Endothelial cell of umbilical vein (primary cell): ENCODE results near the gene SRPK1. TPM values are rescaled to one million over a fixed set of nuclear protein-coding genes. Genes with fewer than 3 reads are reported as not detected.

Experiments used
- BruUV-seq: library from RNA; stranded (reverse); fragments of 400-500 nt; replicated peaks from 2 replicates; lab custom pipeline; 2021; lab: Mats Ljungman, UMichigan
- CTCF ChIA-PET: fragments of 300-600, 350-600 bp; sonication (Branson Sonifier 250); formaldehyde crosslinking; loops from one replicate; lab custom pipeline; 2021; ENCODE audit warnings: antibody characterized with exemption, inconsistent platforms; lab: Charles Lee
- POLR2A ChIA-PET: fragments of 300-600, 350-600 bp; sonication (Branson Sonifier 250); formaldehyde crosslinking; loops from one replicate; lab custom pipeline; 2021; ENCODE audit warnings: antibody characterized with exemption, inconsistent platforms; lab: Charles Lee
- DNase-seq: peaks from one replicate; pipeline ENCODE4 v3.0.0-alpha.2; 2011; ENCODE audit warnings: low read depth, low spot score
- FAIRE-seq: peaks from 2 replicates; lab custom pipeline; 2011; peaks lifted over from hg19 to GRCh38; lab: Jason Lieb, UNC
- H2AFZ ChIP-seq: 2 replicates; pipeline ENCODE4 v1.6.0; 2012; ENCODE audit warnings: low read depth, low read length, control low read depth, inconsistent platforms
- H3K27ac ChIP-seq: 2 replicates; pipeline ENCODE4 v1.5.1; 2011; ENCODE audit warnings: low read depth, mild to moderate bottlenecking, control low read depth, low read length, moderate library complexity; ENCODE audit not compliant: insufficient read depth
- H3K27me3 ChIP-seq, 2 experiments: 2 replicates each; pipeline versions ENCODE4 v1.6.0 to v1.6.1; 2011; ENCODE audit warnings: low read length in 2 of 2, mixed read lengths in 1 of 2; ENCODE audit not compliant: control insufficient read depth in 2 of 2, insufficient read depth in 2 of 2
- H3K36me3 ChIP-seq, 2 experiments: 2 replicates in 1 of 2; 3 replicates in 1 of 2; pipeline ENCODE4 v1.5.1; 2011; ENCODE audit warnings: low read length in 2 of 2, mild to moderate bottlenecking in 1 of 2, moderate library complexity in 1 of 2; ENCODE audit not compliant: control insufficient read depth in 2 of 2, insufficient read depth in 2 of 2; ENCODE audit errors: extremely low read depth in 1 of 2
- H3K4me1 ChIP-seq: 3 replicates; pipeline ENCODE4 v1.5.1; 2011; ENCODE audit warnings: mild to moderate bottlenecking, low read length; ENCODE audit not compliant: control insufficient read depth, insufficient read depth; ENCODE audit errors: extremely low read depth
- H3K4me2 ChIP-seq: 2 replicates; pipeline ENCODE4 v1.6.1; 2011; ENCODE audit warnings: low read length, control low read depth, mixed read lengths; ENCODE audit not compliant: insufficient read depth
- H3K4me3 ChIP-seq, 3 experiments: fragments of 200-600 bp in 1 of 3; sonication (generic), shearing (Covaris generic) in 1 of 3; replicated peaks in 1 of 3; 2 replicates each; pipeline ENCODE4 v1.5.1; 2011 to 2016; ENCODE audit warnings: control low read depth in 3 of 3, low read length in 3 of 3, mild to moderate bottlenecking in 2 of 3, inconsistent platforms in 1 of 3, low read depth in 1 of 3, moderate library complexity in 1 of 3; ENCODE audit not compliant: insufficient read depth in 1 of 3
- H3K79me2 ChIP-seq: 2 replicates; pipeline ENCODE4 v1.6.0; 2012; ENCODE audit warnings: low read length, inconsistent platforms; ENCODE audit not compliant: control insufficient read depth, insufficient read depth
- H3K9ac ChIP-seq: replicated peaks from 2 replicates; pipeline ENCODE3; 2011; ENCODE audit warnings: low read length, control low read depth; ENCODE audit not compliant: insufficient read depth; ENCODE audit errors: extremely low read depth
- H3K9me1 ChIP-seq: replicated peaks from 3 replicates; pipeline ENCODE4 v1.6.0; 2011; ENCODE audit warnings: mild to moderate bottlenecking, low read length; ENCODE audit not compliant: control insufficient read depth, insufficient read depth; ENCODE audit errors: extremely low read depth
- H3K9me3 ChIP-seq: replicated peaks from 2 replicates; pipeline ENCODE4 v1.5.1; 2012; ENCODE audit warnings: low read length, inconsistent platforms; ENCODE audit not compliant: control insufficient read depth, insufficient read depth
- H4K20me1 ChIP-seq: replicated peaks from 2 replicates; pipeline ENCODE3; 2011; ENCODE audit warnings: mild to moderate bottlenecking, low read length; ENCODE audit not compliant: control insufficient read depth, insufficient read depth; ENCODE audit errors: extremely low read depth
- CTCF ChIP-seq, 2 donors: IDR thresholded peaks; 1 replicate in 1 of 2; 2 replicates in 1 of 2; pipeline ENCODE4 v1.5.1; 2011; ENCODE audit warnings: low read length in 2 of 2, mild to moderate bottlenecking in 2 of 2, moderate library complexity in 2 of 2, control low read depth in 1 of 2, inconsistent platforms in 1 of 2, low read depth in 1 of 2; ENCODE audit not compliant: insufficient read depth in 1 of 2; ENCODE audit errors: extremely low read depth in 1 of 2
- EZH2 ChIP-seq: IDR thresholded peaks from 2 replicates; pipeline ENCODE4 v1.6.1; 2012; ENCODE audit warnings: borderline replicate concordance, low read depth, mild to moderate bottlenecking, moderate library complexity, low read length, inconsistent platforms; ENCODE audit not compliant: severe bottlenecking
- FOS ChIP-seq: IDR thresholded peaks from 2 replicates; pipeline ENCODE4 v1.6.1; 2011; ENCODE audit warnings: mild to moderate bottlenecking, low read length, moderate library complexity, borderline replicate concordance; ENCODE audit not compliant: insufficient read depth
- GATA2 ChIP-seq: IDR thresholded peaks from 2 replicates; pipeline ENCODE4 v1.7.0; 2011; ENCODE audit warnings: low read depth, mild to moderate bottlenecking, moderate library complexity, mixed read lengths, low read length; ENCODE audit not compliant: insufficient read length, insufficient read depth
- MAX ChIP-seq: IDR thresholded peaks from 2 replicates; pipeline ENCODE4 v1.6.1; 2011; ENCODE audit not compliant: insufficient read depth, insufficient read length
- MYC ChIP-seq: IDR thresholded peaks from one replicate; pipeline ENCODE4 v1.6.1; 2011; ENCODE audit warnings: mild to moderate bottlenecking, low read depth, low read length
- POLR2AphosphoS5 ChIP-seq: IDR thresholded peaks from 2 replicates; pipeline ENCODE4 v1.6.1; 2012; ENCODE audit warnings: low read depth, mild to moderate bottlenecking, control low read depth, low read length, moderate library complexity; ENCODE audit not compliant: insufficient read depth
- dilution Hi-C: fragments of 300-500 bp; cut with MboI; formaldehyde crosslinking; loops from one replicate; pipeline ENCODE4 v1.15.0; 2019; ENCODE audit warnings: low sequenced_read_pairs; ENCODE audit not compliant: extremely low pct_ligation_motif_present
- intact Hi-C: fragments of 100-400 bp; cut with micrococcal nuclease; formaldehyde crosslinking; loops from one replicate; pipeline ENCODE4 v1.10.0; 2022
- polyA plus RNA-seq, 4 experiments: library from polyadenylated mRNA; depleted of rRNA in 3 of 4; stranded (reverse) in 3 of 4; unstranded in 1 of 4; fragments of >200 nt; gene quantifications; 2 replicates each; pipeline versions ENCODE4 v1.2.1 to v1.2.3, GENCODE V29; 2011 to 2012; ENCODE audit warnings: missing spikeins in 1 of 4
- total RNA-seq: library from RNA; stranded (reverse); gene quantifications from 2 replicates; pipeline ENCODE4 v1.2.3, GENCODE V29; 2021

Gene SRPK1
- total and polyA plus RNA-seq, 2 donors (not counting 3 experiments of a cell fraction or from before 2014, with no cell fraction given): 18.9 to 72.7 TPM

- ChIA-PET POLR2A (no interaction called here), CTCF (no interaction called here)
- BruUV-seq: no TSS peak
- TF ChIP-seq POLR2AphosphoS5 (no peak), MYC (no peak)
- Histone ChIP-seq H3K36me3 (no peaks in the 10 kb centered on the region), H3K4me3 (no peak overlapping the region), H3K9me3 (no peaks in the 10 kb centered on the region), H3K27me3 (peaks cover 20 to 23% of the 10 kb centered on the region in 2 experiments), H3K27ac (no peak overlapping the region), H3K9ac (no peak overlapping the region), H3K79me2 (no peaks in the 10 kb centered on the region), H2AFZ (no peak overlapping the region), H4K20me1 (no peaks in the 10 kb centered on the region), H3K4me1 (no peaks in the 10 kb centered on the region), H3K9me1 (no peaks in the 10 kb centered on the region), H3K4me2 (no peak overlapping the region)
- dilution Hi-C loops: no loop called here
- intact Hi-C loops: no loop called here
- DNase-seq (no peak), FAIRE-seq (no peak)
Measured at GRCh38 chr6:35790683-35791082, 130.2 kb downstream of the SRPK1 start.

GRCh38 chr6:35788423-35788982 lies 132.4 kb downstream of the SRPK1 start:
- H4K20me1 ChIP-seq: no peaks in the 10 kb centered on the region
- POLR2A ChIA-PET: no interaction called here
- H3K27me3 ChIP-seq: peaks cover 20 to 23% of the 10 kb centered on the region in 2 experiments
- no TSS peak for BruUV-seq
- no peak overlapping the region for H3K9ac ChIP-seq
- H3K27ac ChIP-seq: no peak overlapping the region
- H3K4me2 ChIP-seq: no peak overlapping the region
- no peaks in the 10 kb centered on the region for H3K36me3 ChIP-seq
- no peak overlapping the region for H3K4me3 ChIP-seq
- no peak for FAIRE-seq
- TF ChIP-seq GATA2 (no peak), EZH2 (peak; percentile 13), MAX (no peak), POLR2AphosphoS5 (no peak), CTCF (IDR thresholded peaks at IDR 0.05; ENCODE audit: extremely low read depth in 1 of 2, insufficient read depth in 1 of 2, low read depth in 1 of 2, low read length in 2 of 2) (no peak), FOS (no peak)
- no peaks in the 10 kb centered on the region for H3K79me2 ChIP-seq
- no peaks in the 10 kb centered on the region for H3K4me1 ChIP-seq
- CTCF ChIA-PET: no interaction called here
- intact Hi-C loops: no loop called here
- H3K9me1 ChIP-seq: no peaks in the 10 kb centered on the region
- no peak overlapping the region for H2AFZ ChIP-seq
- DNase-seq: no peak
- no peaks in the 10 kb centered on the region for H3K9me3 ChIP-seq
- dilution Hi-C loops: no loop called here
